Memory B cell (primary cell): ENCODE data around the gene COG5.

Experiments
- ATAC-seq: fragments of 150-1000 bp; cut with Tn5 transposase; 2 replicates; pipeline ENCODE4 v1.10.0; 2021; ENCODE audit warnings: low read depth, mild to moderate bottlenecking, moderate library complexity
- DNase-seq, 2 donors: peaks; one replicate each; pipeline ENCODE4 v3.0.0; 2022; ENCODE audit warnings: low spot score in 2 of 2
- H3K27ac Mint-ChIP-seq: one replicate; pipeline ENCODE4 v1.8.0; 2022; ENCODE audit warnings: mild to moderate bottlenecking, moderate library complexity, mixed read lengths
- H3K27me3 Mint-ChIP-seq: one replicate; pipeline ENCODE4 v1.8.0; 2022; ENCODE audit warnings: mixed read lengths
- H3K36me3 Mint-ChIP-seq: one replicate; pipeline ENCODE4 v1.8.0; 2022; ENCODE audit warnings: mild to moderate bottlenecking, mixed read lengths
- H3K4me1 Mint-ChIP-seq: one replicate; pipeline ENCODE4 v1.8.0; 2022; ENCODE audit warnings: mixed read lengths
- H3K4me3 Mint-ChIP-seq: one replicate; pipeline ENCODE4 v1.8.0; 2022; ENCODE audit warnings: mild to moderate bottlenecking, moderate library complexity, mixed read lengths
- H3K9me3 Mint-ChIP-seq: one replicate; pipeline ENCODE4 v1.8.0; 2022; ENCODE audit warnings: mixed read lengths

The COG5 gene

GRCh38 chr7:107201795-107202450, 361.8 kb downstream of the COG5 start:
- H3K4me3 Mint-ChIP-seq = no peak overlapping the region
- no peak overlapping the region for H3K27ac Mint-ChIP-seq
- no peaks in the 10 kb centered on the region for H3K9me3 Mint-ChIP-seq
- no peaks in the 10 kb centered on the region for H3K27me3 Mint-ChIP-seq
- H3K4me1 Mint-ChIP-seq = no peaks in the 10 kb centered on the region
- ATAC-seq (peak; percentile 60), DNase-seq (peak in 1 of 2 donors; percentile 26)
- H3K36me3 Mint-ChIP-seq = peaks cover 47% of the 10 kb centered on the region

- Mint-ChIP-seq H3K36me3 (peaks cover 30% of the 10 kb centered on the region), H3K9me3 (no peaks in the 10 kb centered on the region), H3K4me1 (no peaks in the 10 kb centered on the region), H3K4me3 (no peak overlapping the region), H3K27me3 (no peaks in the 10 kb centered on the region), H3K27ac (no peak overlapping the region)
- no peak for DNase-seq
- ATAC-seq = no peak
Observed at GRCh38 chr7:107196834-107197610, 366.7 kb downstream of the COG5 start.

- peaks cover 25% of the 10 kb centered on the region for H3K36me3 Mint-ChIP-seq
Observed at GRCh38 chr7:107194052-107194451, 369.7 kb downstream of the COG5 start.

GRCh38 chr7:107190090-107190489, 373.6 kb downstream of the COG5 start:
- Mint-ChIP-seq H3K27ac (no peak overlapping the region), H3K9me3 (no peaks in the 10 kb centered on the region), H3K4me1 (peaks cover 5% of the 10 kb centered on the region), H3K4me3 (no peak overlapping the region), H3K27me3 (no peaks in the 10 kb centered on the region), H3K36me3 (peaks cover 42% of the 10 kb centered on the region)
- no peak for ATAC-seq
- no peak for DNase-seq

More at GRCh38 chr7:107194052-107194451, 369.7 kb downstream of the COG5 start:
- Mint-ChIP-seq H3K4me1 (no peaks in the 10 kb centered on the region), H3K4me3 (no peak overlapping the region), H3K27me3 (no peaks in the 10 kb centered on the region), H3K9me3 (no peaks in the 10 kb centered on the region), H3K27ac (peak overlapping the region; percentile 68)
- ATAC-seq (no peak), DNase-seq (no peak)

GRCh38 chr7:107187774-107188173, 375.9 kb downstream of the COG5 start:
- ATAC-seq = no peak
- Mint-ChIP-seq H3K27me3 (no peaks in the 10 kb centered on the region), H3K9me3 (no peaks in the 10 kb centered on the region), H3K27ac (peak overlapping the region; percentile 39), H3K4me3 (no peak overlapping the region), H3K36me3 (peaks cover 46% of the 10 kb centered on the region), H3K4me1 (peaks cover 9% of the 10 kb centered on the region)
- DNase-seq = no peak

DNA sequence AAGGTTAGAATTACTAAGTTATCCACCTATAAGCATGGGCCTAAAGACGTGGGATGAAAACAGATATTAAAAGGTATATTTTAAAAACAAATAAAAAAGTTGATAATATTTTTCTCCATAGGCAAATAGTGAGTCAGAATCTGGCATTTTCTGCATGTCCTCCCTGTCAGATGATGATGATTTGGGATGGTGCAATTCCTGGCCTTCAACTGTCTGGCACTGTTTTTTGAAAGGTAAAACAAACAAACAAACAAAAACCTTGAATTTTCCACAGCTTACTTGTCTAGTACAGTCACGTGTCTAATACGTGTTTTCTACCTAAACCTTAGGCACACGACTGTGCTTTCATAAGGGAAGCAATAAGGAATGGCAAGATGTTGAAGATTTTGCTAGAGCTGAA, 377.5 kb downstream of the COG5 start:
- DNase-seq = no peak
- Mint-ChIP-seq H3K9me3 (no peaks in the 10 kb centered on the region), H3K4me1 (peaks cover 9% of the 10 kb centered on the region), H3K4me3 (no peak overlapping the region), H3K36me3 (peaks cover 43% of the 10 kb centered on the region), H3K27me3 (no peaks in the 10 kb centered on the region), H3K27ac (no peak overlapping the region)
- ATAC-seq = no peak

GRCh38 chr7:107185716-107186115, 378.0 kb downstream of the COG5 start:
- H3K27me3 Mint-ChIP-seq = no peaks in the 10 kb centered on the region
- peaks cover 9% of the 10 kb centered on the region for H3K4me1 Mint-ChIP-seq
- no peaks in the 10 kb centered on the region for H3K9me3 Mint-ChIP-seq
- ATAC-seq = no peak
- H3K36me3 Mint-ChIP-seq = peaks cover 45% of the 10 kb centered on the region
- no peak for DNase-seq
- H3K27ac Mint-ChIP-seq = peak overlapping the region; percentile 17
- no peak overlapping the region for H3K4me3 Mint-ChIP-seq

DNA sequence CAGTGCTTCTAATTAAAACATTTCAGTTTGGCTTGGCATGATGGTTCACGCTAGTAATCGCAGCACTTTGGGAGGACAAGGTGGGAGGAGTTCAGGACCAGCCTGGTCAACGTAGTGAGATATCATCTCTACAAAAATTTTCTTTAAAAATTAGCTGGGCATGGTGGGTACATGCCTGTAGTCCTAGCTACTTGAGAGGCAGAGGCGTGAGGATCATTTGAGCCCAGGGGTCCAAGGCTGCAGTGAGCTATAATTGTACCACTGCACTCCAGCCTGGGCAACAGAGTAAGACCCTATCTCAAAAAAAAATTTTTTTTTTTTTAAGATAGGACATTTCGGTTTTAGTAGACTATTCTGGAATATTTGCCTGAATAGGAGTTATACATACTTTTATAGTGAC, 382.5 kb downstream of the COG5 start:
- H3K9me3 Mint-ChIP-seq = no peaks in the 10 kb centered on the region
- no peaks in the 10 kb centered on the region for H3K27me3 Mint-ChIP-seq
- DNase-seq (no peak), ATAC-seq (no peak)
- no peak overlapping the region for H3K4me3 Mint-ChIP-seq
- peaks cover 26% of the 10 kb centered on the region for H3K36me3 Mint-ChIP-seq
- peak overlapping the region; percentile 43 for H3K27ac Mint-ChIP-seq
- H3K4me1 Mint-ChIP-seq = peaks cover 18% of the 10 kb centered on the region

DNA sequence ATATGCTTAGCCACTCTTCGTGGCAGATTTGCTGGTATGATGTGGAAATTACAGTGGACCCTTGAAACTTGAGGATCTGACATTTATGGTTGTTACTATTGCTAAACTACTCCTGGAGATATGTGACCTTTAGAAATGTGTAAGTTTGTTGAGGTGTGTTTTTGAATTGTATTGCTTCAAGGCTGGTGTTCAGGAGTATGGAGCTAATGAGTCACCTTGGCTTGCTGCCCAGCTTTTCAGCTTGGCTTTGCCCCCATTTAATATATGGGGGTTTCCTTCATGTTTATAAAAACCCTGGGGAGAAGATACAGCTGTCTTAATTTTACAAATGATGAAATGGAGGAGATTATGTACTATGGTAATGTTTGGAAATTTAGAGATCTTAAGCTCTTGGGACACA, 383.3 kb downstream of the COG5 start:
- H3K9me3 Mint-ChIP-seq = no peaks in the 10 kb centered on the region
- ATAC-seq (no peak), DNase-seq (no peak)
- H3K4me1 Mint-ChIP-seq = peaks cover 20% of the 10 kb centered on the region
- no peak overlapping the region for H3K4me3 Mint-ChIP-seq
- H3K36me3 Mint-ChIP-seq = peaks cover 22% of the 10 kb centered on the region
- H3K27ac Mint-ChIP-seq = peak overlapping the region; percentile 43
- no peaks in the 10 kb centered on the region for H3K27me3 Mint-ChIP-seq

DNA sequence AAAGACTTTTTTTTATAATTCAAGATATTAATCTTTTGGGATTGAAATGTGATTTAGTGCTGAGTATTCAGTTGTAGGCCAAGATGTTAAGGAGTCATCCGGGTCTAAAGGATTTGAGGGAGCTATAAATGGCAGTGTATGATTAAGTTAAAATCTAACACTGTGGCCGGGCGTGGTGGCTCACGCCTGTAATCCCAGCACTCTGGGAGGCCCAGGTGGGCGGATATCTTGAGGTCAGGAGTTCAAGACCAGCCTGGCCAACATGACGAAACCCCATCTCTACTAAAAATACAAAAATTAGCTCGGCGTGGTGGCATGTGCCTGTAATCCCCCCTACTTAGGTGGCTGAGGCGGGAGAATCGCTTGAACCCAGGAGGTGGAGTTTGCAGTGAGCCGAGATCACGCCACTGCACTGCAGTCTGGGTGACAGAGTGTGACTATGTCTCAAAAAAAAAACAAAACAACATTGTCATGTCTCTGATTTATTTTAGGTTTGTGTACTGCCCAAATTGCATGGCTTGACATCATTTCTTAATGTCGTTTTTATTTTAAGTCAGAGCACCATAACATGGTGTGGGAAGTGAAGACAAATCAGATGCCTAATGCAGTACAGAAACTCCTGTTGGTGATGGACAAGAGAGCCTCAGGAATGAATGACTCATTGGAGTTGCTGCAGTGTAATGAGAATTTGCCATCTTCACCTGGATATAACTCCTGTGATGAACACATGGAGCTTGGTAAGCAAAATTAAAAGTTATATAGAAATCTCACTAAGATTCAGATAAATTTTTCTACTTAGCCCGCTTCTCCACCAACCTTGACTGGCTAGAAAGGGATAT, 384.2 kb downstream of the COG5 start:
- ATAC-seq (no peak), DNase-seq (no peak)
- no peaks in the 10 kb centered on the region for H3K9me3 Mint-ChIP-seq
- H3K27ac Mint-ChIP-seq = no peak overlapping the region
- no peaks in the 10 kb centered on the region for H3K27me3 Mint-ChIP-seq
- peaks cover 15% of the 10 kb centered on the region for H3K36me3 Mint-ChIP-seq
- no peak overlapping the region for H3K4me3 Mint-ChIP-seq
- H3K4me1 Mint-ChIP-seq = peaks cover 15% of the 10 kb centered on the region

GRCh38 chr7:107173691-107174406, 389.9 kb downstream of the COG5 start:
- peaks cover 8% of the 10 kb centered on the region for H3K36me3 Mint-ChIP-seq
- peaks cover 30% of the 10 kb centered on the region for H3K4me1 Mint-ChIP-seq
- H3K27me3 Mint-ChIP-seq = no peaks in the 10 kb centered on the region
- H3K9me3 Mint-ChIP-seq = no peaks in the 10 kb centered on the region
- no peak overlapping the region for H3K27ac Mint-ChIP-seq
- ATAC-seq = no peak
- DNase-seq = no peak
- peak overlapping the region; percentile 12 for H3K4me3 Mint-ChIP-seq

DNA sequence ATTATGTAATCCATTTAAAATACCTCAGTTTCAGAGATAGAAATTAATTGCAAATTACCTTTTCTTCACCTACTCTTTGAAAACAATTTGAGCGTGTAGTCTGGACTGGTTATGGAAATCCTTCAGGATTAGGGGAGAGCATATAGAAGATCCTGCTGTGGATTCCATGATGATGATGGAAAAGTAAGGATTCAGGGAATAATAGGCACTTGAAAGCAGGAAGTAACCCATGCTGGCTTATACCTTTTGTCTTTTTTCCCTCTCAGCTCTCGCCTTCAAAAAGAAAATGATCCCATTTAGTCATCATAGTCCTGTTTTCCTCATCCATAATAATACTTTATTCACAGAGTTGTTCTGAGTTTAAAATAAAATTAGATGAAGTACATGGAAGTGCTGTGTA, 390.5 kb downstream of the COG5 start:
- Mint-ChIP-seq H3K4me3 (no peak overlapping the region), H3K27ac (no peak overlapping the region), H3K9me3 (no peaks in the 10 kb centered on the region), H3K27me3 (no peaks in the 10 kb centered on the region), H3K4me1 (peaks cover 31% of the 10 kb centered on the region), H3K36me3 (peaks cover 9% of the 10 kb centered on the region)
- ATAC-seq (no peak), DNase-seq (no peak)

DNA sequence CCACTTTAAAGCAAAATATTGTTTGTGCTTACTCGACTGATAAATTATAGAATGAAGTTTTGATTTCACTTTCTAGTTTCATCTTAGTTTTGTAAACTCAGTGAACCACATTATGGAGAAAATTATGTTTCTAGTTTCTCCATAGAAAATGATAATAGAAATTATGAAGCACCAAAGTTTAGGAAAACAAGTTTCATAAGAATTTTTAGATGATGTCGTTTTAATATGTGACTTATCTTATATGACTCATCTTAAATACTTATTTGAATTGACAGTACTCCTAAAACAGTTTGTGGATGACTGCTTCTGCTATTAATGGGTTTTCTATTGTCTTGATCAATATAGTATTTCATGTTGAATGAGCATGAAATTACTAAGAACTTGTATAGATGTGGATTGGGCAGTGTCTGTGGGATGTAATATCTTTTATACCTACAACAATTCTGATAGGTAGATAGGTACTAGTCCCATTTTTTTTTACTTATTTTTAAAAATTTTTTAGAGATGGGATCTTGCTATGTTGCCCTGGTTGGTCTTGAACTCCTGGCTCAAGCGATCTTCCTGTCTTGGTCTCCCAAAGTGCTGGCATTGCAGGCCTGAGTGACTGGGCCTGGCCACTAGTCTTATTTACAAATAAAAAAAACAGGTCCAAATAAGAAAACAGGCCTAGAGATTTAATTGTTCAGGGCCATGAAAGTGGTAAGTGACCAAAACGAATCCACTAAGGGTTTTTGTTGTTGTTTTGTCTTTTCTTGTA, 391.3 kb downstream of the COG5 start:
- H3K4me1 Mint-ChIP-seq = peaks cover 34% of the 10 kb centered on the region

More for the DNA sequence above, 391.3 kb downstream of the COG5 start:
- Mint-ChIP-seq H3K4me3 (no peak overlapping the region), H3K36me3 (peaks cover 9% of the 10 kb centered on the region), H3K27me3 (no peaks in the 10 kb centered on the region), H3K27ac (no peak overlapping the region), H3K9me3 (no peaks in the 10 kb centered on the region)
- no peak for ATAC-seq
- no peak for DNase-seq
